Smooth muscle cell (in vitro differentiated cells): Measurements from ENCODE around the gene HES2. TPM values are rescaled to one million over a fixed set of nuclear protein-coding genes. Genes with fewer than 3 reads are reported as not detected.
"Not testable (repeated sequence)": the region's sequence is repeated elsewhere in the genome, so short reads cannot be mapped to it uniquely, and the experiment has no call there.

Experiments
- DNase-seq: peaks from one replicate; lab custom pipeline; 2025; ENCODE audit not compliant: unreplicated experiment; lab: John Stamatoyannopoulos, UW
- H2AFZ ChIP-seq: fragments of 200-600 bp; sonication (generic); 2 replicates; pipeline ENCODE4 v1.6.0; 2016; ENCODE audit warnings: antibody characterized with exemption, low read depth, mild to moderate bottlenecking
- H3F3A ChIP-seq: fragments of 200-600 bp; sonication (generic); 2 replicates; pipeline ENCODE4 v1.6.0; 2017; ENCODE audit warnings: antibody characterized with exemption, low read depth
- H3K27ac ChIP-seq: fragments of 200-600 bp; sonication (generic); 2 replicates; pipeline ENCODE4 v1.5.1; 2016; ENCODE audit warnings: low read depth, mild to moderate bottlenecking
- H3K27me3 ChIP-seq: fragments of 200-600 bp; sonication (generic); 2 replicates; pipeline ENCODE4 v1.6.1; 2016; ENCODE audit warnings: low read depth, mild to moderate bottlenecking
- H3K36me3 ChIP-seq: fragments of 200-600 bp; sonication (generic); 2 replicates; pipeline ENCODE4 v1.5.1; 2016; ENCODE audit warnings: low read depth
- H3K4me1 ChIP-seq: fragments of 200-600 bp; sonication (generic); 2 replicates; pipeline ENCODE4 v1.5.1; 2016; ENCODE audit warnings: low read depth
- H3K4me2 ChIP-seq: fragments of 200-600 bp; sonication (generic); 2 replicates; pipeline ENCODE4 v1.6.0; 2016; ENCODE audit warnings: mild to moderate bottlenecking
- H3K4me3 ChIP-seq: fragments of 200-600 bp; sonication (generic); 2 replicates; pipeline ENCODE4 v1.5.1; 2016; ENCODE audit warnings: mild to moderate bottlenecking
- H3K79me2 ChIP-seq: fragments of 200-600 bp; sonication (generic); 2 replicates; pipeline ENCODE4 v1.6.0; 2016; ENCODE audit warnings: low read depth, mild to moderate bottlenecking
- H3K9ac ChIP-seq: fragments of 200-600 bp; sonication (generic); 2 replicates; pipeline ENCODE4 v1.6.0; 2016; ENCODE audit warnings: low read depth
- H3K9me3 ChIP-seq: fragments of 200-600 bp; sonication (generic); replicated peaks from 2 replicates; pipeline ENCODE4 v1.5.1; 2016; ENCODE audit warnings: low read depth
- H4K20me1 ChIP-seq: fragments of 200-600 bp; sonication (generic); 2 replicates; pipeline ENCODE4 v1.6.0; 2016; ENCODE audit warnings: low read depth
- CTCF ChIP-seq: fragments of 200-600 bp; sonication (generic); IDR thresholded peaks from 2 replicates; pipeline ENCODE4 v1.5.1; 2017; ENCODE audit warnings: borderline replicate concordance, mild to moderate bottlenecking, antibody characterized with exemption; ENCODE audit not compliant: insufficient read depth, poor library complexity, severe bottlenecking
- WGBS: methylation state at CpG from one replicate; pipeline ENCODE4 v1.1.7; 2016; ENCODE audit warnings: low lambda C conversion rate; 5-methylcytosine and 5-hydroxymethylcytosine counted together
- polyA plus RNA-seq: library from polyadenylated mRNA; unstranded; fragments of >200 nt; fragmentation: Nextera tagmentation; extraction: Ambion mirVana; gene quantifications from 2 replicates; pipeline ENCODE4 v1.2.1, GENCODE V29; 2016
- total RNA-seq: library from RNA; depleted of rRNA; stranded (reverse); fragments of >200 nt; gene quantifications from 2 replicates; pipeline ENCODE4 v1.2.3, GENCODE V29; 2014

The HES2 gene
- total and polyA plus RNA-seq, 2 experiments from 2014 or later: 1.7 to 4.6 TPM

GRCh38 chr1:6450943-6451373 lies 31.2 kb upstream of the HES2 start:
- Histone ChIP-seq H2AFZ (no peak overlapping the region), H3K27ac (no peak overlapping the region), H3K4me2 (no peak overlapping the region), H3K4me3 (no peak overlapping the region), H3K79me2 (no peaks in the 10 kb centered on the region), H3K9me3 (no peaks in the 10 kb centered on the region), H3K4me1 (peaks cover 4% of the 10 kb centered on the region), H3K27me3 (peaks cover 63% of the 10 kb centered on the region), H3K36me3 (no peaks in the 10 kb centered on the region), H3F3A (no peaks in the 10 kb centered on the region), H3K9ac (no peak overlapping the region), H4K20me1 (no peaks in the 10 kb centered on the region)
- WGBS: 85% methylated on average over 6 of the region's 6 CpGs
- DNase-seq: no peak
- no peak for TF ChIP-seq CTCF

- not testable (repeated sequence) for H3K4me3 ChIP-seq, DNase-seq, H2AFZ ChIP-seq, H3K9me3 ChIP-seq, H3K4me2 ChIP-seq, H3K27ac ChIP-seq, H3K79me2 ChIP-seq, H3F3A ChIP-seq, H3K36me3 ChIP-seq, H3K9ac ChIP-seq, H3K4me1 ChIP-seq, H4K20me1 ChIP-seq
- WGBS: 96% methylated on average over 9 of the region's 10 CpGs
- H3K27me3 ChIP-seq: peaks cover 61% of the 10 kb centered on the region
Observed at GRCh38 chr1:6450486-6450885, 30.8 kb upstream of the HES2 start.

GRCh38 chr1:6450005-6450450 lies 30.3 kb upstream of the HES2 start:
- no peaks in the 10 kb centered on the region for H3K79me2 ChIP-seq
- no peaks in the 10 kb centered on the region for H3K36me3 ChIP-seq
- TF ChIP-seq CTCF: no peak
- H2AFZ ChIP-seq: no peak overlapping the region
- H3K4me1 ChIP-seq: peaks cover 4% of the 10 kb centered on the region
- no peak overlapping the region for H3K27ac ChIP-seq
- H3K4me2 ChIP-seq: no peak overlapping the region
- H3F3A ChIP-seq: no peaks in the 10 kb centered on the region
- H3K9ac ChIP-seq: no peak overlapping the region
- H3K27me3 ChIP-seq: peaks cover 57% of the 10 kb centered on the region
- WGBS: 76% methylated on average over 7 of the region's 7 CpGs
- H3K4me3 ChIP-seq: no peak overlapping the region
- no peaks in the 10 kb centered on the region for H4K20me1 ChIP-seq
- no peak for DNase-seq
- H3K9me3 ChIP-seq: no peaks in the 10 kb centered on the region

- 7% methylated on average over 48 of the region's 66 CpGs for WGBS
- H3K36me3 ChIP-seq: no peaks in the 10 kb centered on the region
- H3K79me2 ChIP-seq: no peaks in the 10 kb centered on the region
- no peaks in the 10 kb centered on the region for H3K9me3 ChIP-seq
- H3F3A ChIP-seq: no peaks in the 10 kb centered on the region
- H3K4me3 ChIP-seq: peak overlapping the region; percentile 16
- H3K9ac ChIP-seq: no peak overlapping the region
- no peak overlapping the region for H3K27ac ChIP-seq
- H2AFZ ChIP-seq: no peak overlapping the region
- peak overlapping the region; percentile 61 for H3K4me2 ChIP-seq
- DNase-seq: no peak
- peaks cover 52% of the 10 kb centered on the region for H3K27me3 ChIP-seq
- no peaks in the 10 kb centered on the region for H4K20me1 ChIP-seq
- peaks cover 4% of the 10 kb centered on the region for H3K4me1 ChIP-seq
- no peak for TF ChIP-seq CTCF
Observed at GRCh38 chr1:6448749-6449631, 29.3 kb upstream of the HES2 start.
